ENCODE data around the gene PEDS1.
"Not testable (repeated sequence)": the region's sequence is repeated elsewhere in the genome, so short reads cannot be mapped to it uniquely, and the experiment has no call there.

The PEDS1 gene

GRCh38 chr20:50190251-50191064 is 36.9 kb upstream of the PEDS1 start, which contains the start of gene CEBPB:
CEBPB (plus strand) TSS chr20:50190830; CDS start chr20:50191034, 204 bp downstream.
- DNase-seq (ENCODE audit: low read depth), result peak; percentile 74

- no peak for DNase-seq (ENCODE audit: low read depth)
Measured at GRCh38 chr20:50189681-50190250, 36.2 kb upstream of the PEDS1 start.

DNA sequence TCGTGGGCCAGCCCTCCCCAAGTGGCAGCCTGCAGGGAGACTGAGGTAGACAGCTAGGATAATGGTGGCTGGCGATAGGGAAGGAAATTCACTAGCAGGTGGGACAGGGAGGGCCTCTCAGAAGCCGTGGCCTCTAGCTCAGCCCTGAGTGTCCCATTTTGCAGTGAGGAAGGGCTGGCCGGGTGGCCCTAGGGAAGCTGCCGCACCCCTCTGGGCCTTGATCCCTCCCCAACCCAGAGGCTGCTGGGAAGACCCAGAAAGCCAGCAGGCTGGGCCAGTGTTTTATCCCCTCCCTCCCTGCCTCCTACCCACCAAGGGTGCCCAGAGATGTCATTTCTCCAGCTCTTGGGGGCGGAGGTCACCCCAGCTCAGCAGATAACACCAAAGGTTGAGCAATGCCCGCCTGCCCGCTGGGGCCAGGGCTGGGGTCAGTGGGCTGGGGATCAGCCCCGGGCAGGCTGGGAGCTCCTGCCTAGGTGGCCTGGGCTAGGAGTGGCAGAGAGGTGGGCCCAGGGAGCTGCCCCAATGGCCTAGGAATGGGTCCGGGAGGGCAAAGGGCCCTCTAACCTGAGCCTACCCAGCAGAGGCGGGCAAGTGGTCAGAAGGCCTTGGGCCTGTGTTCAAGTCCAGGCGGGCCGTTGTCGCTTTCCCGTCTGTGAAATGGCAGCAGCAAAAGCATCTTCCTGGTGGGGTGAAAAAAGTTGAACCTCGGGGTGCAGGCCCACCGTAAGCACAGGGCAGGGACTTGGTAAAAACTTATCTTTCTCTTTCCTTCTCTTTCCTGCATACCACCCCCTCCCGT is 35.6 kb upstream of the PEDS1 start:
- no peak for DNase-seq (ENCODE audit: low read depth)

- no peak for DNase-seq (ENCODE audit: low read depth)
Measured at GRCh38 chr20:50188287-50188688, 34.8 kb upstream of the PEDS1 start.

GRCh38 chr20:50187403-50188051 is 34.0 kb upstream of the PEDS1 start:
- no peak for DNase-seq (ENCODE audit: low read depth)

GRCh38 chr20:50186987-50187402 is 33.5 kb upstream of the PEDS1 start:
- no peak for DNase-seq (ENCODE audit: low read depth)

- peak; percentile 87 for DNase-seq (ENCODE audit: low read depth)
Measured at GRCh38 chr20:50186151-50186885, 32.8 kb upstream of the PEDS1 start.

DNA sequence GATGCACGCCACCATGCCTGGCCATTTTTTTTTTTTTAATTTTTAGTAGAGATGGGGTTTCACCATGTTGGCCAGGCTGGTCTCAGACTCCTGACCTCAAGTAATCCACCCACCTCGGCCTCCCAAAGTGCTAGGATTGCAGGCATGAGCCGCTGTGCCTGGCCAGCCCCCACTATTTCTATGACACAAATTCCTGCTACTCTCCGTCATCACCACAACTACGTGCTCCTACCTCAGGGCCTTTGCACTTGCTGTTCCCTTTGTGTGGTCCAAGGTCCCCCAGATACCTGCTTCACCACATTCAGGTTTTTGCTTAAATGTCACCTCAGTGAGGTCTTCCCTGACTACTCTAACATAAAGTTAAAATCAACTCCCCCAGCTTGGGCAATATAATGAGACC is 31.9 kb upstream of the PEDS1 start:
- DNase-seq (ENCODE audit: low read depth), result no peak

DNA sequence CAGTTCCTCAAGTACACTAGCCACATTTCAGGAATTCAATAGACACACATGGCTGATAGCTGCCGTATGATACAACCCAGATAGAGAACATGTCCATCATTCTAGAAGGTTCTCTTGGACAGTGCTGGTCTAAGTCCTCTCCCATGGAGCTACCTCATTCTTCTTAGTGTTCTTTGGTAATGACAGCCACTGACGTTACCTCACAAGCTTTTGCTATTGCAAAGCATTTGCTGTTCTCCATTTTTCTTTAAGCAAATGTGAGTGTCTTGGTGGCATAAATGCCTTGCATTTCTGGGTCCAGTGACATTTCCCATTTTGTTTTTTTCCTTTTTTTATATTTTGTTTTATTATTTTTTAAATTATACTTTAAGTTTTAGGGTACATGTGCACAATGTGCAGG is 28.8 kb upstream of the PEDS1 start:
- DNase-seq (ENCODE audit: low read depth), result no peak

GRCh38 chr20:50181344-50181743 is 27.8 kb upstream of the PEDS1 start:
- no peak for DNase-seq (ENCODE audit: low read depth)

DNA sequence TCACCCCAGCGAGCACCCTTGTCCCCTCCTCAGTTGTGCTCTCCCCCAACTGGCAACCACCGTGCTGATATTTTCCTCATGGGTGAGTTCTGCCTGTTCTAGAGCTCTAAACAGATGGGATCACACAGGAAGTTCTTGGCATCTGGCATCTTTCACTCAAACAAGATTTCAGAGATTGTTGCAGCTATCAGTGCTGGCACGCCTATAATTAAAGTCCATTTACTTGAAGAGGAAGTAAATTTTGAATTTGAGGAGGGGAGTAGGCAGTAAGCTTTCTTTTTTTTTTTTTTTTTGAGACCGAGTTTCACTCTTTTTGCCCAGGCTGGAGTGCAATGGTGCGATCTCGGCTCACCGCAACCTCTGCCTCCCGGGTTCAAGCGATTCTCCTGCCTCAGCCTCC is 25.1 kb upstream of the PEDS1 start:
- DNase-seq (ENCODE audit: low read depth), result not testable (repeated sequence)

DNA sequence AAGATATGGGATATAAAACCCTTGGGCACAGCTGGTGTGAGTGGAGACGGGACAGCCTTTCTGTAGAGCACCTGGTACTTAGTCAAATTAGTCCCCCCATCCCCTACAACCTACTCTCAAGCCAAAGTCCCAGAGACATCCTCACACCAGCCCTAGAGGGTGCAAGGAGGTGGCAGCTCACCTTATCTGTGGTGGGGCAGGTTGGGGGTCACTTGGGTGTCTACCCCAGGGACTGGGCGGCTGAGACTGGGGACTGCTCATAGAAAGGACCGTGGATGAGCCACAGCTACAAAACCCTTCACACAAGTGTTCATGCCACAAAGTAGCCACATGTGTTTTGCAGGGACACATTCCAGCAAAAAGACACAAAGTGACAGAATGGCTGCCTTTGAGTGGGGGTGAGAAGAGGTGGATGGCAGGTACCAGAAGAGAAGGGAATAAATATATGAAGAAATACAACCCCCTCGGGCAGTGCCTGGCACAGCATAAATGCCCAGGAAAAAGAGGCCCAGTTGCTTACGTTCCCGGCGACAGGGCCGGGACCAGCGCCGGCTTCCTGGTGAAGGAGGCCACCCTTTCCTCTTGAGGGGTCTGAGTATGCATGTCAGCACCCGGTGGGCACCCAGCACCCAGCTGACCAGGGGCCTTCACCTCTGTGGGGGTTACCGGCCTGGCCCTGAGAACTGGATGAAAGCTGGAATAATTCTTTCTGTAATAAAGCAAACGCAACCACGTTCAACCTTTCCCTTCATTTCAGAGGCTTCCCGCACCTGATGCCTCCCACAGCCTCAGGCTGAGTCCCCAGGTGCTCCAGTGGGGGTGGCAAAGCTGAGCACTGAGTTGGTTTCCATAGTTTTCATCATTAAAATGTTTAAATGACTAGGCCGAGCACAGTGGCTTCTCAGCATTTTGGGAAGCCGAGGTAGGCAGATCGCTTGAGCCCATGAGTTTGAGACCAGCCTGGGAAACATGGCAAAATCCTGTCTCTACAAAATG is 22.7 kb upstream of the PEDS1 start:
- no peak for DNase-seq (ENCODE audit: low read depth)

DNA sequence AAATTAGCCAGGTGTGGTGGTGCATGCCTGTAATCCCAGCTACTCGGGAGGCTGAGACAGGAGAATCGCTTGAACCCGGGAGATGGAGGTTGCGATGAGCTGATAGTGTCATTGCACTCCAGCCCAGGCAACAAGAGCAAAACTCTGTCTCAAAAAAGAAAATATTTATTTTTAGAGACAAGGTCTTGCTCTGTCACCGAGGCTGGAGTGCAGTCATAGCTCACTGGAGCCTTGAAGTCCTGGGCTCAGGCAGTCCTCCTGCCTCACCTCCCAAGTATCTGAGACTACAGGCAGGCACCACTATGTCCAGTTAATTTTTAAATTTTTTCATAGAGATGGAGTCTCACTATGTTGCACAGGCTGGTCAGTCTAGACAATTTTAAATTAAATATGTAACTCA is 20.9 kb upstream of the PEDS1 start:
- DNase-seq (ENCODE audit: low read depth), result no peak

DNA sequence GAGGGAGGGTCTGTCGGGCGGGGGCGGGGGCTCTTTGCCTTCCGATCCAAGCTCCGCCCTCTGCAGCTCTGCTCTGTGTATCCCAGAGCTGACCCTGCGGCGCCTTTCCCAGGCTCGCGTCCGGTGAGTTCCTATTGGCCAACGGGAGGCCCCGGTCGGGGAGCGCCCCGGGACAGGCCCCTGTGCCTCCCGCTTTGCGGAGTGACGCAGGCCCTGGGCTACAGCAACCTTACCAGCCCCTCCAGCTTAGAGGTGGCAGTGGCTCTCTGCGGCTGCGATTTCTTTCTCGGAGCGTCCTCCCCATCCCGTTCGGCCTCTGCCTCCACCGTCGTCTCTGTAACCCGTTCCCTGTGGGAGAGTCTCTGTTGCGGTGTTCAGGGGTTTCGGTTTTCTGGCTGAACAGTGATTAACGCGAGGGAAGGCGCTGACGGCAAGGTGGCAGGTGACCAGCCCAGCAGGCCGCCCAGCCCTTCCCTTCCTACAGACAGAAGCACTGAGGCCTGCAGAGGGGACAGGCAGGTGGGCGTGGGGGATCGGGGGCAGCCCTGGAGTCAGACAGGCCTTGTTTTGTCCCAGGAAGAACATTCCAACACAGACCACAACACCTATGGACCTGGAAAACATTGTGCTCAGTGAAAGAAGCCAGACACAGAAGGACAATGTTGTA is 19.0 kb upstream of the PEDS1 start:
- no peak for DNase-seq (ENCODE audit: low read depth)

DNA sequence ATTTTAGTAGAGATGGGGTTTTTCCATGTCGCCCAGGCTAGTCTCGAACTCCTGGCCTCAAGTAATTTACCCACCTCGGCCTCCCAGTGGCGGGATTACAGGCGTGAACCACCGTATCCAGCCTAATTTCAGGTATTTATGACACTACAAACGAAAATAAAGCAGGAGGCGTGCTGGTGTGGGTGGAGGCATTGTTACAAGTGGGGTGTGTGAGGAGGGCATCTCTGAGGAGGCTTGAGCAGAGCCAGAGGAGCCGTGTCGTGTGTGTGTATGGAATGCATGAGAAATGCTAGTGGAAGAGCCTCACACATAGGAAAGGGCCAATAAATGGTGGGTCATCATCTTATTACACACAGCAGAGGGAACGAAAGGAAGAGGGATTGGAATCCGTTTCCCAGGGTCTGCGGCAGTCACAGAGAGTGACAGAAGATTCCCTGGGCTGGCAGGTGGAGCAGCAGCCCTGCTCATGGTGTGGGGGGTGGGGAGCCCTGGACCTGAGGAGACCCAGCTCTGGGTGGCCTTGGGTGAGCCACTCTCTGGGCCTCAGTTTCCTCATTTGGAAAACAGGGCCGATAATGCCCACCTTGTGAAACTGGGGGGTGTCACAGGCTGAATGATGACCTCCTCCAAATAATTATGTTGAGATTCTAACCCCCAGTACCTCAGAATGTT is 17.2 kb upstream of the PEDS1 start:
- no peak for DNase-seq (ENCODE audit: low read depth)

- DNase-seq (ENCODE audit: low read depth), result peak; percentile 74
Measured at GRCh38 chr20:50169329-50169823, 15.9 kb upstream of the PEDS1 start.

DNA sequence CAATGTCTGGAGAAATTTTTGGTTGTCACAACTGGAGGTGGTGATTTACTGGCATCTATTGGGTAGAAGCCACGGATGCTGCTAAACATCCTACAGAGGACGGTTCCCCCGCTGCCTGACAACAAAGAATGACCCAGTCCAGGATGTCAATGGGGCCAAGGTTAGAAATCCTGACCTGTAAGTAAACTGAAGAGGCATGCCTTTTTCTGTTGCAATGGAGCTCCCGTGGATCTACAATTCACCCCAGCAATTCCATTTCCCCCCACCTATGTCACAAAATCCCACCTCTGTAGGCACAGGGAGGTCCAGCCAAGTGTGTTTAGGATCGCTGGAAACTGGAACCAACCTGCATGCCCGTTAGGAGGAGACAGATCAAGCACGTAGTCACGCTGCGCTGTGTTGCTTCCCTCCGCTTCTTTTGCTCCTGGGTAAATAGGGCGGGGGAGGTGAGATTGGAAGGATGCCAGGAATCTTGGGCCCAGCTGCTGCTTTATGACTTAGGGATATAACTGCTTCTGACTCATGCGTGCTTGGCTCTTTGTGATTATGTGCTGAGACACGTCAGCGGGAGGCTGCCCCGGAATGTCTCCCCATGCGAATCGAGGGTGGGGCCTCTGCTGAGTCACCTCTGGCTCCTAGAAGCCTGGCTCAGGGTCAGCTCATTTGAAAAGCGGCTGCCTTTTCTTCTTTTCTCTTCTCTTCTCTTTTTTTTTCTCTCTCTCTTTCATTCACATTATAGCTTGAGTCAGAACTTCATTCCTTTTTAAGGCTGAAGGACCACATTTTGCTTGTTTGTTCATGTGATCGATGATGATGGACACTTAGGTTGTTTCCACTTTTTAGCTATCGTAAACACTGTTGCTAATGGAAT is 12.4 kb upstream of the PEDS1 start:
- DNase-seq (ENCODE audit: low read depth), result peak; percentile 67
